Neural cell (in vitro differentiated cells): ENCODE data around the gene NPAS2. TPM values are rescaled to one million over a fixed set of nuclear protein-coding genes. Genes with fewer than 3 reads are reported as not detected.

Experiments
- H2AFZ ChIP-seq: fragments of 200-600, 300-800 bp; sonication (generic), shearing (Covaris generic); 2 replicates; pipeline ENCODE4 v1.6.0; 2014; ENCODE audit warnings: low read depth, mild to moderate bottlenecking, antibody characterized with exemption, low read length, moderate library complexity
- H3F3A ChIP-seq: fragments of 200-600 bp; shearing (Covaris generic); 2 replicates; pipeline ENCODE4 v1.6.1; 2016; ENCODE audit warnings: mild to moderate bottlenecking, moderate library complexity, mixed read lengths, antibody characterized with exemption, low read length; ENCODE audit not compliant: insufficient read depth, poor library complexity, severe bottlenecking
- H3K27ac ChIP-seq: fragments of 200-600, 300-800 bp; sonication (generic), shearing (Covaris generic); 2 replicates; pipeline ENCODE4 v1.5.1; 2014; ENCODE audit warnings: mild to moderate bottlenecking, low read length, moderate library complexity
- H3K27me3 ChIP-seq: fragments of 300-800, 200-600 bp; sonication (generic), shearing (Covaris generic); 2 replicates; pipeline ENCODE4 v1.6.0; 2014; ENCODE audit warnings: mild to moderate bottlenecking, low read depth, low read length, moderate library complexity; ENCODE audit not compliant: insufficient read depth
- H3K36me3 ChIP-seq: fragments of 300-800, 200-600 bp; sonication (generic), shearing (Covaris generic); 2 replicates; pipeline ENCODE4 v1.5.1; 2014; ENCODE audit warnings: mild to moderate bottlenecking, antibody characterized with exemption, low read length, moderate library complexity; ENCODE audit not compliant: insufficient read depth
- H3K4me2 ChIP-seq: fragments of 300-800, 200-600 bp; sonication (generic), shearing (Covaris generic); 2 replicates; pipeline ENCODE4 v1.6.0; 2014; ENCODE audit warnings: mild to moderate bottlenecking, low read length
- H3K4me3 ChIP-seq: fragments of 300-800, 200-600 bp; sonication (generic), shearing (Covaris generic); 2 replicates; pipeline ENCODE4 v1.5.1; 2014; ENCODE audit warnings: mild to moderate bottlenecking, low read length, moderate library complexity
- H3K79me2 ChIP-seq: fragments of 200-600 bp; shearing (Covaris generic); replicated peaks from 2 replicates; pipeline ENCODE4 v1.6.0; 2014; ENCODE audit warnings: mild to moderate bottlenecking, low read length, moderate library complexity; ENCODE audit not compliant: insufficient read depth
- H3K9ac ChIP-seq: fragments of 300-800, 200-600 bp; sonication (generic), shearing (Covaris generic); 2 replicates; pipeline ENCODE4 v1.6.1; 2016; ENCODE audit warnings: mild to moderate bottlenecking, low read length, mixed read lengths
- H3K9me2 ChIP-seq: fragments of 200-600 bp; shearing (Covaris generic); 2 replicates; pipeline ENCODE4 v1.6.1; 2016; ENCODE audit warnings: mild to moderate bottlenecking, low read length, mixed read lengths; ENCODE audit not compliant: insufficient read depth
- H3K9me3 ChIP-seq: fragments of 200-600, 300-800 bp; sonication (generic), shearing (Covaris generic); 2 replicates; pipeline ENCODE4 v1.6.1; 2016; ENCODE audit warnings: mild to moderate bottlenecking, mixed run types, low read length, moderate library complexity, mixed read lengths
- H4K20me1 ChIP-seq: fragments of 200-600 bp; shearing (Covaris generic); 2 replicates; pipeline ENCODE4 v1.6.1; 2016; ENCODE audit warnings: mild to moderate bottlenecking, mixed run types; ENCODE audit not compliant: insufficient read depth
- CTCF ChIP-seq: fragments of 450-650 bp; IDR thresholded peaks from 2 replicates; pipeline ENCODE4 v1.5.1; 2014; ENCODE audit warnings: antibody characterized with exemption, mild to moderate bottlenecking, moderate library complexity; ENCODE audit not compliant: poor library complexity, severe bottlenecking
- EP300 ChIP-seq: fragments of 450-650 bp; conservative IDR thresholded peaks from 2 replicates; pipeline ENCODE4 v1.6.1; 2014; ENCODE audit warnings: antibody characterized with exemption, mild to moderate bottlenecking, moderate library complexity; ENCODE audit not compliant: poor library complexity, severe bottlenecking
- EZH2 ChIP-seq: fragments of 200-600, 300-800 bp; shearing (Covaris generic), sonication (generic); IDR thresholded peaks from 2 replicates; pipeline ENCODE4 v1.6.1; 2014; ENCODE audit warnings: antibody characterized with exemption, low read length, borderline replicate concordance, mild to moderate bottlenecking; ENCODE audit not compliant: insufficient read depth, poor library complexity, severe bottlenecking
- MXI1 ChIP-seq: fragments of 450-650 bp; conservative IDR thresholded peaks from 2 replicates; pipeline ENCODE4 v1.6.1; 2014; ENCODE audit warnings: antibody characterized with exemption, mild to moderate bottlenecking; ENCODE audit not compliant: poor library complexity, severe bottlenecking
- POLR2AphosphoS5 ChIP-seq: IDR thresholded peaks from 2 replicates; pipeline ENCODE4 v1.6.1; 2012
- RAD21 ChIP-seq: fragments of 450-650 bp; conservative IDR thresholded peaks from 2 replicates; pipeline ENCODE4 v1.6.1; 2014; ENCODE audit warnings: antibody characterized with exemption, mild to moderate bottlenecking, moderate library complexity
- SMC3 ChIP-seq: fragments of 450-650 bp; conservative IDR thresholded peaks from 2 replicates; pipeline ENCODE4 v1.6.1; 2014; ENCODE audit warnings: antibody characterized with exemption, mild to moderate bottlenecking, moderate library complexity; ENCODE audit not compliant: poor library complexity
- TAF1 ChIP-seq: IDR thresholded peaks from 2 replicates; pipeline ENCODE4 v1.6.1; 2012; ENCODE audit warnings: low read depth
- polyA plus RNA-seq: library from polyadenylated mRNA; depleted of rRNA; stranded (reverse); fragments of >200 nt; gene quantifications from 2 replicates; pipeline ENCODE4 v1.2.3, GENCODE V29; 2014
- TF ChIP-seq, protein P1 (sequence below): IDR thresholded peaks from 2 replicates; pipeline ENCODE4 v1.6.1; 2012; ENCODE audit warnings: borderline replicate concordance

Gene NPAS2
- polyA plus RNA-seq, 1 donor from 2014 or later: 2.1 TPM

- no peak overlapping the region for H3K4me3 ChIP-seq
- H3K79me2 ChIP-seq: no peaks in the 10 kb centered on the region
- no peaks in the 10 kb centered on the region for H3F3A ChIP-seq
- H3K27ac ChIP-seq: no peak overlapping the region
- H3K9me3 ChIP-seq: no peaks in the 10 kb centered on the region
- no peaks in the 10 kb centered on the region for H4K20me1 ChIP-seq
- H2AFZ ChIP-seq: no peak overlapping the region
- H3K27me3 ChIP-seq: no peaks in the 10 kb centered on the region
- no peak overlapping the region for H3K4me2 ChIP-seq
- TF ChIP-seq SMC3: no peak
- TF ChIP-seq POLR2AphosphoS5: no peak
- no peak for TF ChIP-seq TAF1
- TF ChIP-seq MXI1: no peak
- no peak for TF ChIP-seq EP300
- no peak for TF ChIP-seq EZH2
- TF ChIP-seq RAD21: no peak
- no peak for TF ChIP-seq CTCF
- TF ChIP-seq, protein P1, sequence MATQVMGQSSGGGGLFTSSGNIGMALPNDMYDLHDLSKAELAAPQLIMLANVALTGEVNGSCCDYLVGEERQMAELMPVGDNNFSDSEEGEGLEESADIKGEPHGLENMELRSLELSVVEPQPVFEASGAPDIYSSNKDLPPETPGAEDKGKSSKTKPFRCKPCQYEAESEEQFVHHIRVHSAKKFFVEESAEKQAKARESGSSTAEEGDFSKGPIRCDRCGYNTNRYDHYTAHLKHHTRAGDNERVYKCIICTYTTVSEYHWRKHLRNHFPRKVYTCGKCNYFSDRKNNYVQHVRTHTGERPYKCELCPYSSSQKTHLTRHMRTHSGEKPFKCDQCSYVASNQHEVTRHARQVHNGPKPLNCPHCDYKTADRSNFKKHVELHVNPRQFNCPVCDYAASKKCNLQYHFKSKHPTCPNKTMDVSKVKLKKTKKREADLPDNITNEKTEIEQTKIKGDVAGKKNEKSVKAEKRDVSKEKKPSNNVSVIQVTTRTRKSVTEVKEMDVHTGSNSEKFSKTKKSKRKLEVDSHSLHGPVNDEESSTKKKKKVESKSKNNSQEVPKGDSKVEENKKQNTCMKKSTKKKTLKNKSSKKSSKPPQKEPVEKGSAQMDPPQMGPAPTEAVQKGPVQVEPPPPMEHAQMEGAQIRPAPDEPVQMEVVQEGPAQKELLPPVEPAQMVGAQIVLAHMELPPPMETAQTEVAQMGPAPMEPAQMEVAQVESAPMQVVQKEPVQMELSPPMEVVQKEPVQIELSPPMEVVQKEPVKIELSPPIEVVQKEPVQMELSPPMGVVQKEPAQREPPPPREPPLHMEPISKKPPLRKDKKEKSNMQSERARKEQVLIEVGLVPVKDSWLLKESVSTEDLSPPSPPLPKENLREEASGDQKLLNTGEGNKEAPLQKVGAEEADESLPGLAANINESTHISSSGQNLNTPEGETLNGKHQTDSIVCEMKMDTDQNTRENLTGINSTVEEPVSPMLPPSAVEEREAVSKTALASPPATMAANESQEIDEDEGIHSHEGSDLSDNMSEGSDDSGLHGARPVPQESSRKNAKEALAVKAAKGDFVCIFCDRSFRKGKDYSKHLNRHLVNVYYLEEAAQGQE: no peak
- no peaks in the 10 kb centered on the region for H3K36me3 ChIP-seq
- H3K9ac ChIP-seq: no peak overlapping the region
- no peaks in the 10 kb centered on the region for H3K9me2 ChIP-seq
These were observed 206.3 kb downstream of the NPAS2 start for GRCh38 chr2:101026253-101026701.

DNA sequence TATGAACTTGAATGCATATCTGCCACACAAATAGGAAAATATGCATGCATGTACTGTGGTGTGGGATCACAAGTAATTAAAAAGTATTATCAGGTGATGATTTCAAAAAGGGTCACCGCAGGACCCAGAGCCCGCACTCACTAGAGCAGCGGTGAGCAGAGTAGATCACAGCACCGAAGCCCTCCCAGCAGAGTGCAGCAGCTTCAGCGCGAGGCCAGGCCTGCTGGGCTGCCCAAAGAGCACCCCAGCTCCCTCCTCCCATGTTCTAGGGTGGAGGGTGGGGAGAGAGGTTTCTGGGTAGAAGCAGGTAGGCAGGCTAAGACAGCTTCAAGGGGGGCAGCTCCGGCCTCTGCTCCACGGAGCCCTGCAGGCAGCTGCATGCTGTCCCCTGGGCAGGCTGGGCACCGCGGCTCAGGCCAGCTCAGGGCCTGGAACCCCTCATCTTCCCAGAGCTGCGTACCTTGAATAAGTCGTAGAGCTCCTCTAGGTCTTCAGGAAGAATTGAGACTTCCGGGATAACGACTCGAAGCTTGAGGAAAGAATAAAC lies 207.1 kb downstream of the NPAS2 start:
- Histone ChIP-seq H3K36me3 (no peaks in the 10 kb centered on the region), H3K9me2 (no peaks in the 10 kb centered on the region), H3K4me3 (no peak overlapping the region), H2AFZ (no peak overlapping the region), H3K9me3 (no peaks in the 10 kb centered on the region), H3K79me2 (no peaks in the 10 kb centered on the region), H4K20me1 (no peaks in the 10 kb centered on the region), H3K27me3 (no peaks in the 10 kb centered on the region), H3K27ac (no peak overlapping the region), H3F3A (no peaks in the 10 kb centered on the region), H3K4me2 (no peak overlapping the region), H3K9ac (no peak overlapping the region)
- no peak for TF ChIP-seq TAF1
- TF ChIP-seq EP300: no peak
- no peak for TF ChIP-seq EZH2
- no peak for TF ChIP-seq POLR2AphosphoS5
- no peak for TF ChIP-seq RAD21
- no peak for TF ChIP-seq CTCF
- TF ChIP-seq, protein P1: no peak
- no peak for TF ChIP-seq SMC3
- TF ChIP-seq MXI1: no peak
